Measurements from ENCODE around the gene TUBA4A.
A peak's percentile ranks its signal among the peaks of the same experiment; 100 is the strongest.

Gene TUBA4A

DNA sequence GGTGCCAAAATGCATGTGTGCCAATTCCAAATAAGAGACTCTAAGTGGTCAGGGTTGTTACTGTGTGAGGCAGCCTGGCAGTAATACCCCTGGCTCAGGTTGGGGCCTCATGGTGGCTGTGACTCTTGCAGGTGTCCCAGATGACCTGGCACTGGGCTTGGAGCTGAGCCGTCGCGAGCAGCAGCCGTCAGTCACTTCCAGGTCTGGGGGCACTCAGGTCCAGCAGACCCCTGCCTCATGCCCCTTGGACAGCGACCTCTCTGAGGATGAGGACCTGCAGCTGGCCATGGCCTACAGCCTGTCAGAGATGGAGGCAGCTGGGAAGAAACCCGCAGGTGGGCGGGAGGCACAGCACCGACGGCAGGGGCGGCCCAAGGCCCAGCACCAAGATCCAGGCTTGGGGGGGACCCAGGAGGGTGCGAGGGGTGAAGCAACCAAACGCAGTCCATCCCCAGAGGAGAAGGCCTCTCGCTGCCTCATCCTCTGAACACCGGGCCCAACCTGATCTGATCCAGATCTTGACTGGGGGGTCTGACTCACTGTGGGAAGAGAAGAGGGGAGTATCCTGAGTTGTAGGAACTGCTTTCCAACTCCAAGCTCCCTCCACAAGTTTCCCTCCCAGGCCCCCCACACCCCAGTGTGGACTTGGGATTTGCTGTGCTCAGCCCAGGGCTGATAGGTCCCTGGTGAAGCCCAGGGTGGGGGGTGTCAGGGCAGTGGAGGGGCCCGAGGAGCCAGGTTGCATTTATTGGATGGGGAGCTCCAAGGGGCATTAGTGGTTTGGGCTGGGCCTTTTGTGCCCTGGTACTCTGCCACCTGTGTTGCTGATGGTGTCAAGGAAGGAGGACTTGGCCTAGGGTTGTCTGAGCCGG is 31.0 kb upstream of the TUBA4A start:
- Histone ChIP-seq H3K4me3 (ENCODE audit: low read depth in 1 of 2, low read length in 2 of 2) (no peak overlapping the region), H3K27me3 (ENCODE audit: control insufficient read depth in 1 of 2, insufficient read depth in 2 of 2, low read length in 2 of 2) (no peaks in the 10 kb centered on the region), H3K27ac (ENCODE audit: low read depth, low read length) (no peak overlapping the region), H3K9ac (ENCODE audit: low read length) (no peak overlapping the region), H3K36me3 (ENCODE audit: insufficient read depth, low read length) (peaks cover 54% of the 10 kb centered on the region), H3K4me1 (ENCODE audit: insufficient read depth, low read length) (peaks cover 20% of the 10 kb centered on the region), H3K9me3 (ENCODE audit: low read length) (no peaks in the 10 kb centered on the region)

DNA sequence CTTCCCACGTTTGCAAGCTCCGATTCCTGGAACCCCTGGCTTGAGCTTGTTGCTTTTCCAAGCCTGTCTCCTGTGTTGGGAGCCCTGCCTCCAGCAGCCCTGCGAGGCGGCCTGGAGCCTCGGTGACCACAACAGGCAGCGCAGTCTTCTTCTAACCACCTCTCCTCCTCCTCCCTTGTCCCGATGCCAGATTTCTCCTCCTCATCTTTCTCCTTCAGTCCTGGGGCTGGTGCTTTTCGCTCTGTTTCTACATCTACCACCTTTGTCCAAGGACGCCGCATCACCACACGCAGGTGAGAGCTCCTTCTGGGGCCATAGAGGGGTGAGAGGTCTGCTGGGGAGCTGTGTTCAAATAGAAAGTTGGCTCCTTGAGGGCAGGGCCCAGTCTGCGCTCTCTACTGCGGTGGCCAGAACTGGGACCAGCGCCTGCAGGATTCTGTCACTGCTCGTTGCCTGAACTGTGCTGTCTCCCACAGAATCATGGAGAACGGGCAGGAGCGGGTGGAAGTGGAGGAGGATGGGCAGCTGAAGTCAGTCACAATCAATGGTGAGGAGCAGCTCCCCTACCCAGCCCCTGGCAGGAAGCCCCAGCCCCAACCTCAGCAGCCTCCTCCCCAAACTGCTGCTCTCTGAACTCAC is 29.3 kb upstream of the TUBA4A start:
- Histone ChIP-seq H3K27me3 (ENCODE audit: control insufficient read depth in 1 of 2, insufficient read depth in 2 of 2, low read length in 2 of 2) (no peaks in the 10 kb centered on the region), H3K36me3 (ENCODE audit: insufficient read depth, low read length) (peaks cover 54% of the 10 kb centered on the region), H3K4me1 (ENCODE audit: insufficient read depth, low read length) (peaks cover 21% of the 10 kb centered on the region), H3K9me3 (ENCODE audit: low read length) (no peaks in the 10 kb centered on the region), H3K27ac (ENCODE audit: low read depth, low read length) (no peak overlapping the region), H3K9ac (ENCODE audit: low read length) (no peak overlapping the region), H3K4me3 (ENCODE audit: low read depth in 1 of 2, low read length in 2 of 2) (no peak overlapping the region)

DNA sequence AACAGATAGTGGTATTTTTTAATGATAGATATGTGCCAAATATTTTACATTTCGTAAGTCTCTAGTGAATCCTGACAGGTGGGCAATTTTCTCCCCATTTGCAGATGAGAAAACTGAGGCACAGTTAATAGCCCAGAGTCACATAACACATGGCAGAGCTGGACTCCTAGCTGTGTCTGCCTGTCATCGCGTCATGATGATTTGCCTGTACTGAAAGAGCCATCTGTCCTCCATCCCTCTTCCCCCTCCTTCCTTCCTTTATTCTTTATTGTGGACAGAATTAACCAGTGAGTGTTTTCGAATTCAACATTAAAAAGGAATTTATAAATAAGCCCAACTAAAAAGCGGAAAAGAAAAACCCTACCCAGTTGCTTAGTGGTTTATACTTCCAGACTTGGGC is 28.7 kb upstream of the TUBA4A start:
- peaks cover 54% of the 10 kb centered on the region for H3K36me3 ChIP-seq (ENCODE audit: insufficient read depth, low read length)

DNA sequence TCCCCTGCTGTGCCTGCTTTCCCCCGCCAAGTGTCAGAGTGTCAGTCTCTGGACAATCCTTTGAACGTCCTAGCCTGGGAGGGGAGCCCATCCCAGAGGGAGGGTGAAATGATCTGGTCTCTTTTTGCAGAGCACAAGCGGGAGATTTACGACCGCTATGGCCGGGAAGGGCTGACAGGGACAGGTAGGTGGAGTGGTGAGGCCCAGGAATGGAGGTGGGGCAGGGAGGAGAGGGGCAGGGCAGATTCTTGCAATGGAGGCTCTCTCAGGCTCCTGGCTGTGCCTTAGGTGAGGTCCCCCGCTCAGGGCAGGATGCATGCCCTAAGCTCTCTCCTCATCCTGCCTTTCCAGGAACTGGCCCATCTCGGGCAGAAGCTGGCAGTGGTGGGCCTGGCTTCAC is 27.9 kb upstream of the TUBA4A start:
- H3K36me3 ChIP-seq (ENCODE audit: insufficient read depth, low read length) = peaks cover 54% of the 10 kb centered on the region
- H3K27me3 ChIP-seq (ENCODE audit: control insufficient read depth in 1 of 2, insufficient read depth in 2 of 2, low read length in 2 of 2) = no peaks in the 10 kb centered on the region
- H3K9me3 ChIP-seq (ENCODE audit: low read length) = no peaks in the 10 kb centered on the region
- peaks cover 28% of the 10 kb centered on the region for H3K4me1 ChIP-seq (ENCODE audit: insufficient read depth, low read length)
- H3K27ac ChIP-seq (ENCODE audit: low read depth, low read length) = no peak overlapping the region
- H3K4me3 ChIP-seq (ENCODE audit: low read depth in 1 of 2, low read length in 2 of 2) = no peak overlapping the region
- no peak overlapping the region for H3K9ac ChIP-seq (ENCODE audit: low read length)

More for the DNA sequence above, 28.7 kb upstream of the TUBA4A start:
- no peak overlapping the region for H3K27ac ChIP-seq (ENCODE audit: low read depth, low read length)
- H3K9me3 ChIP-seq (ENCODE audit: low read length) = no peaks in the 10 kb centered on the region
- no peaks in the 10 kb centered on the region for H3K27me3 ChIP-seq (ENCODE audit: control insufficient read depth in 1 of 2, insufficient read depth in 2 of 2, low read length in 2 of 2)
- H3K9ac ChIP-seq (ENCODE audit: low read length) = no peak overlapping the region
- H3K4me1 ChIP-seq (ENCODE audit: insufficient read depth, low read length) = peaks cover 28% of the 10 kb centered on the region
- H3K4me3 ChIP-seq (ENCODE audit: low read depth in 1 of 2, low read length in 2 of 2) = no peak overlapping the region

DNA sequence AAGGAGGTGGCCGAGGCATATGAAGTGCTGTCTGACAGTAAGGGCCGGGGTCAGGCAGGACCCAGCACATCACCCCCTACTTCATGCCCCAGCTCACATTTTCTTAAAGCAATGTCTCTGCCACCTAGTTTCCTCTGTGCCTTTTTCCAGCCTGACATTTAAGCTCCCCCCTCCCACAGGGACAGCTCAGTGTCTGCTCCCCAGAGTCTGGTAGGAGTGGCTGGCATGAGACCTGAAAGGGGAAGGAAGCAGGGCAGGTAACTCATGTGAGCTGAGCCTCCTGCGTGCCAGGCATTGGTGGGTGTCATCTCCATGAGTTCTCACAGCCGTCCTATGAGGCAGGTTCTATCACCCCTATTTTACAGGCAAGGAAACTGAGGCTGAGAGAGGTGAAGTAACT is 26.9 kb upstream of the TUBA4A start:
- Histone ChIP-seq H3K36me3 (ENCODE audit: insufficient read depth, low read length) (peaks cover 54% of the 10 kb centered on the region), H3K27me3 (ENCODE audit: control insufficient read depth in 1 of 2, insufficient read depth in 2 of 2, low read length in 2 of 2) (no peaks in the 10 kb centered on the region), H3K27ac (ENCODE audit: low read depth, low read length) (peak overlapping the region; percentile 67), H3K4me1 (ENCODE audit: insufficient read depth, low read length) (peaks cover 28% of the 10 kb centered on the region), H3K9me3 (ENCODE audit: low read length) (no peaks in the 10 kb centered on the region), H3K9ac (ENCODE audit: low read length) (no peak overlapping the region), H3K4me3 (ENCODE audit: low read depth in 1 of 2, low read length in 2 of 2) (peak overlapping the region in 1 of 2 donors; percentile 96)

DNA sequence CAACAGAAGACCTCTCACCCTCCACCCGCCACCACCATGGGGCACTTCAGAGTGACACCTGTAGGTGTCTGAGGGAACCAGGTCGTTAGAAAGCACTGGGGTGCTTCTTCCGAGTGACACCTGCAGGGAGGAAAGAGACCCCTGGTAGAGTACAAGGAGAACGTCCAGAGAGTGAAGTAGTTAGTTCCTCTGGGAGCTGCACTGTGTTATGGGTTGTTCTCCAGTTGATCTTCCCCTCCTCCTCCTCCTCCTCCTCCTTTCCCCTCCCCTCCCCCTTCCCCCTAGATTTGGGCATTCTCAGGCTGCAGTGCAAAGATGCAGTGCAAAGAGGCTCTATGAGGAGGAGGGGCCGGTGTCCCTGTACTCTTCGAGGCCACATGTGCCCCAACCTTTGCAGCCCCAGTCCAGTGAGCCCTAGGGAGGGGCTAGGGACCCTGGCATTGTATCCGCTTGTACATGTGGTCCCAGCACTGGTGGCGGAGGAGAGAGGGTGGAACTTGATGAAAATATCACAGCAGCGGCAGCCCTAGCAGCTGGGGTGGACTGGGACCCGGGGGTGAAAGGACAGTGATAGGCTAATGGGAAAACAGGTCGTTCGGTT is 26.3 kb upstream of the TUBA4A start:
- H3K4me1 ChIP-seq (ENCODE audit: insufficient read depth, low read length) = peaks cover 28% of the 10 kb centered on the region
- H3K36me3 ChIP-seq (ENCODE audit: insufficient read depth, low read length) = peaks cover 48% of the 10 kb centered on the region
- peak overlapping the region; percentile 59 to 96 for H3K4me3 ChIP-seq (ENCODE audit: low read depth in 1 of 2, low read length in 2 of 2)
- H3K9me3 ChIP-seq (ENCODE audit: low read length) = no peaks in the 10 kb centered on the region
- no peaks in the 10 kb centered on the region for H3K27me3 ChIP-seq (ENCODE audit: control insufficient read depth in 1 of 2, insufficient read depth in 2 of 2, low read length in 2 of 2)
- H3K9ac ChIP-seq (ENCODE audit: low read length) = peak overlapping the region; percentile 85
- peak overlapping the region; percentile 67 for H3K27ac ChIP-seq (ENCODE audit: low read depth, low read length)

DNA sequence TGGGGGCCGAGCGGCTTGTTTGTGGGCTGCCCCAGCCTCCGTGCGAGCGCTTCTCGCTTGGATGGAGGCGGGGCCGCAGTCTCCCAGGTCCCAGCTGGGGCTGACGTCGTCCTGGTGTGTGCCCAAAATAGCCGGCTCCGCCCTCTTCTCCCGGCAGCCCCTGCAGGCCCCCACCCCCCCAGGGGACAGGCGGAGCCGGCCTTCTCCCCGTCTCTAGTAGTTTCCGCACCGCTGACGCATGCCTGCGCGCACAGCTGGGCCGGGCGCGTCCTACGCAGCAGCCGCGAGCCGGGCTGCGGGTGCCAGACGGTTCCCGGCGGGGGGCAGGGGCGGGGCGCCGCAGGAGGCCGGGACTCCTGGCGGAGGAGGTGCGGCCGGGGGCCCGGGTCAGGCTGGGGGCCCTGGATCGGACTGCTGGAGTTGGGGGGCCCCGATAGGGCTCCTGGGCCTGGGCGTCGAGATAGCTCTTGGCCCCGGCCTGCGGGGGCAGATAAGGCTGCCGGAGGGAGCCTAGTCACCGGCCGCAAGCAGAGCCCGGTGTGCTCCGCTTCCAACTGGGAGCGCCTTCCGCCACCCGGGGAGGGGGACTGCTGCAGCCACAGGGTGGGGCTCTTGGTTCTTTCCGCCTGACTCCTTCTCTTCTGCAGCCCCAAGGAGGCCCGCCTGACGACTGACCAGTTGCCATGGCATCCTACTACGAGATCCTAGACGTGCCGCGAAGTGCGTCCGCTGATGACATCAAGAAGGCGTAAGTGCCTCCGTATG is 25.6 kb upstream of the TUBA4A start, which contains the start of gene DNAJB2:
Gene DNAJB2, plus strand, starts transcription at position 216 of the 765 bp plus-strand sequence. Its CDS starts 468 bp downstream, at position 684.
- Histone ChIP-seq H3K36me3 (ENCODE audit: insufficient read depth, low read length) (peaks cover 41% of the 10 kb centered on the region), H3K27ac (ENCODE audit: low read depth, low read length) (peak within 1 kb of the TSS; percentile 75), H3K9ac (ENCODE audit: low read length) (peak within 1 kb of the TSS; percentile 85), H3K4me1 (ENCODE audit: insufficient read depth, low read length) (peaks cover 28% of the 10 kb centered on the region), H3K4me3 (ENCODE audit: low read depth in 1 of 2, low read length in 2 of 2) (peak within 1 kb of the TSS; percentile 59 to 96), H3K27me3 (ENCODE audit: control insufficient read depth in 1 of 2, insufficient read depth in 2 of 2, low read length in 2 of 2) (no peaks in the 10 kb centered on the region), H3K9me3 (ENCODE audit: low read length) (no peaks in the 10 kb centered on the region)

DNA sequence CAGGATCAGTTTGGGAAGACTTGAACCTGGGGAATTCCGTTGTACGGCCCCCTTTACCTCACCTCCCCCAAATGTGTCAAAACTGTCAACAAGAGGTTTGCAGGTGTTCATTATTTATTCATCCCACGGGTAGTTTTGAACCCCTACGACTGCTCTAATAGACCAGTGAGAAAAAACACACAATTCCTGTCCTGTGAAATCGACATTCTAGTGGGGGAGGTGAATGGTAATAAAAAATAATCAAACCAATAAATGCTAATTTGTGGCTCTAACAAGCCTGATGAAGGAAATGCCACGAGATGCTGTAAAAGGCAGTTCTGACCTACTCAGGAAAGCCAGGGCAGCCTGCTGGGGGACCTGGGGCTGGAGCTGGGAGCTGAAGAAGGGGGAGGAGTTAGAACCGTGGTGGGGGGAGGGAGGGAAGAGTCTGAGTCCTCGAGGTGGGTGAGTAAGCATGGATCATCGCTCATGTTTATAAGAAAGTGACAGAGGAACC is 25.0 kb upstream of the TUBA4A start:
- Histone ChIP-seq H3K27me3 (ENCODE audit: control insufficient read depth in 1 of 2, insufficient read depth in 2 of 2, low read length in 2 of 2) (no peaks in the 10 kb centered on the region), H3K36me3 (ENCODE audit: insufficient read depth, low read length) (peaks cover 35% of the 10 kb centered on the region), H3K4me1 (ENCODE audit: insufficient read depth, low read length) (peaks cover 28% of the 10 kb centered on the region), H3K27ac (ENCODE audit: low read depth, low read length) (peak overlapping the region; percentile 75), H3K9me3 (ENCODE audit: low read length) (no peaks in the 10 kb centered on the region), H3K4me3 (ENCODE audit: low read depth in 1 of 2, low read length in 2 of 2) (peak overlapping the region in 1 of 2 donors; percentile 36), H3K9ac (ENCODE audit: low read length) (peak overlapping the region; percentile 55)

DNA sequence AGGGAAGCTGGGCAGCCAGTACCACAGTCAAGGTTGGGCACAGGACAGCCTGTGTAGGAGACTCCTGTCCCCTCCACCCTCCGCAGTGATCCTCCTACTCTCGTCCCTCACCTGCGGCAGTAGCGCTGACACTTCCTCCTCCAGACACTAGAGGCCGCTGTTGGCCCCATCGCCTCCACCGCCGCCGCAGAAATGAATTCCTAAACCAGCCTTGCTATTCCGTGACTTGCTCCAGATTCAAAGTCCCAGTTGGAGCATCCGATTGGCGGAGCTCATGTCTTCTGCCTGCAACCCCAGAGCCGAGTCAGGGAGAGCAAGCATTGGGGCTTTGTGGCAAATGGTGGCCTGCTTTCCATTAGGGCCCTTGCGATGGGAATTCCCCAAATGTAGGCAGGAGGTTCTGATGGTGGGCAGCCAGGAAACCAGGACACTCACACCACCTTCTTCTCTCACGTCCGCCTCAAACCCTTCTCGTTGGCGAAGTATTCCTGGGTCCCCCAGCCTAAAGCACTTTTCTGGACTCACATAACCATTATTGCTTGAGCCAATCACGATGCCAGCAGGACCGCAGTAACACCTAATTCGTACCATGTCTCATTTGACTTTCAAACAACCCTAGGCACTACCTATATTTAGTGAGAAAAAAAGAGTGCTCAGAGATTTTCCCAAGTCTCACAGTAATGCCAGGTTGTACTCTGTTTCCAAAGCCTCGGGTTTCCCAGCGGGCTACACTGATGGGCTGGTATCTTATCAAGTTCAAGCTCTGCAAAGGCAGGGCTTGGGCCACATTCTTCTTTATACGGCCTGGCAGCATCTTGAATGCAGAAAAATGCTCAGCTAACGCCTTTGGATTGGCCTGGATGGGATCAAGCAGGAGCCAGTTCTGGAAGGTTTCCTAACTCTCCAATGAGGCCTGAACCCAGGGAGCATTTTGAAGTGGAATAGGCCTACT is 24.3 kb upstream of the TUBA4A start:
- Histone ChIP-seq H3K4me3 (ENCODE audit: low read depth in 1 of 2, low read length in 2 of 2) (peak overlapping the region in 1 of 2 donors; percentile 36), H3K9me3 (ENCODE audit: low read length) (no peaks in the 10 kb centered on the region), H3K9ac (ENCODE audit: low read length) (peak overlapping the region; percentile 55), H3K36me3 (ENCODE audit: insufficient read depth, low read length) (peaks cover 28% of the 10 kb centered on the region), H3K27ac (ENCODE audit: low read depth, low read length) (peak overlapping the region; percentile 75), H3K4me1 (ENCODE audit: insufficient read depth, low read length) (peaks cover 28% of the 10 kb centered on the region), H3K27me3 (ENCODE audit: control insufficient read depth in 1 of 2, insufficient read depth in 2 of 2, low read length in 2 of 2) (no peaks in the 10 kb centered on the region)

DNA sequence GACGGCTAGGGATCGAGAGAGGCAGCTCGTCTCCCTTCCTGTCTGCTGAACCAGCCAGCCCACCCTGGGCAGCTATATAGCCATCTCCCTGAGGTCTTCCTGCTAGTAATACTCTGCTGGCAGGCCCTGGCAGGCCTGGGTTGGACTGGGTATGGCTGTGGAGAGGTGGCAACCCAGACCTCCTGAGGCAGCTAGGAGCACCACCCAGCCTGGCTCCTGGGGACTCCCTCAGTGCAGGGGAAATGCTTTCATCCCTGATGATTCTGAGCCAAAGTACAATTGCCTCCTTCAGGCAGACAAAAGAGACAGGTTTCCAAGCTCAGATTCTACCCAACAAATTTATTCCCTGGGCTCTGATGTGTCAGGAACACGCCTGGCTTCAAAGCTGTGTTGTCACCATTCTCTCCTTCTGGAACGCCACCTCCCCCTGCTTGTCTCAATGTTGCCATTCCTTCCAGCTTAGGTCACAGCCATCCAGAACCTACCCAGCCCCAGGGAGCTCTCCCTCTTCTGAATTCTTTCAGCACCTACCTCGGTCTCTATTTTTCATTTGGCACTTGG is 20.7 kb upstream of the TUBA4A start:
- Histone ChIP-seq H3K4me3 (ENCODE audit: low read depth in 1 of 2, low read length in 2 of 2) (no peak overlapping the region), H3K36me3 (ENCODE audit: insufficient read depth, low read length) (no peaks in the 10 kb centered on the region), H3K9me3 (ENCODE audit: low read length) (no peaks in the 10 kb centered on the region), H3K27ac (ENCODE audit: low read depth, low read length) (no peak overlapping the region), H3K27me3 (ENCODE audit: control insufficient read depth in 1 of 2, insufficient read depth in 2 of 2, low read length in 2 of 2) (no peaks in the 10 kb centered on the region), H3K4me1 (ENCODE audit: insufficient read depth, low read length) (peaks cover 15% of the 10 kb centered on the region), H3K9ac (ENCODE audit: low read length) (no peak overlapping the region)

Measured in muscle layer of colon (tissue), 2 donors.